Measurements from ENCODE around the gene REC8. TPM values are rescaled to one million over a fixed set of nuclear protein-coding genes. Genes with fewer than 3 reads are reported as not detected.

Gene REC8
- total RNA-seq, 1 experiment from 2014 or later: 1.0 TPM

DNA sequence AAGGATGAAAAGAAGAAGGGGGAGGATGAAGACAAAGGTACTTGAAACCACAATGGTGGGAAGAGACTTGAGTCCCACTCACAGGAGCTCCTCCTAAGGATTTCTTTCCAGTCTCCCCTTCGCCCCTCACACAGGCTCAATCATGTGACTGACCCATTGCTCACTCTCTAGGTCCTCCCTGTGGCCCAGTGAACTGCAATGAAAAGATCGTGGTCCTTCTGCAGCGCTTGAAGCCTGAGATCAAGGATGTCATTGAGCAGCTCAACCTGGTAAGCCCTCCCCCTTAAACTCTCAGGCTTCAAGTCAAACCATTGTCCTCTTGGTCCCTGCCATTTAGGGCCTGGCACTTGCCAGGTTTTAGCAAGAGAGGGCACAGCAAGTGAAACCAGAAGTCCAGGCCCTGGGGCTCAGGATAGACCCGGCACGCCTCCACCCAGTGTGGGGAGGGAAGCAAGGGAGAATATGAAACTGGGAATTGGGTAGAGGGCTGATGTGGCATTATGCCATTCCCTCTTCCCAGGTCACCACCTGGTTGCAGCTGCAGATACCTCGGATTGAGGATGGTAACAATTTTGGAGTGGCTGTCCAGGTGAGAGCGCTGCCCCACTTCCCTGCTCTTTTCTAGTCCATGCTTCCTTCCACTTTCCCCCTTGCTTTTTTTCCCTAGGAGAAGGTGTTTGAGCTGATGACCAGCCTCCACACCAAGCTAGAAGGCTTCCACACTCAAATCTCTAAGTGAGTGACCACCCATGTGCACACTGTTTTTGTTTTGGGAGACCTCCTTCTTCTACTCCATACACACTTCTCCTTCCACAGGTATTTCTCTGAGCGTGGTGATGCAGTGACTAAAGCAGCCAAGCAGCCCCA lies 34.1 kb upstream of the REC8 start:
- no peak for DNase-seq (ENCODE audit: low read depth)

GRCh38 chr14:24138396-24139271 lies 33.2 kb upstream of the REC8 start:
- no peak for DNase-seq (ENCODE audit: low read depth)

DNA sequence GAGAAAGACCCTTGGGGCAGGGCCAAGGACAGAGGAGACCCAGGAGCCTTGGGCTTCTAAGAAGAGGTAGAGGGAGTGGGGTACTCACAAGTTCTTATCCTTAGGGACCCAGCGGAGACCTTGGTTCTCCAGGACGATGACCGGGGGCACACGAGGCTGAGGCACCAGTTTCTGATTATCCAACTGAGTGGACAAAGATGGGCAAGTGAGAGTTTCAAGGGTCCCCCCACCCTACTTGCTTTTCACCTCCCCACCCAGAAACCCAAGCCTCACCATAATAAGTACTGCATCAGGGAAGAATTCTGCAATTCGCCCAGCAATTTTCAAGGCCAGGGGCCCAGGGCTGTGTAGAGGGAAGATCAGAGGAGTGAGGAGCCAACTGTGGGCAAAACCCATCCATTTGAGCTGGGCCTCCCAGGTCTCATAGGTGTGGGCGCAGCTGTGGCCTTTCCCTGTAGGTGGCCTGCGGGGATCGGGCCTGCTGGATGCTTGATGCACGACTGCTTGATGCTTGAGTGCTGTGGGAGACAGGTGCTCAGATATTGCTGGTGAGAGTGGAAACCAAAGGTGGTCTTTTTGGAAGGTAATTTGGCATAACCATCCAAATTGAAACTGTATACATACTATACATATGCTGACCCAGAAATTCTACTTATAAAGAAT lies 32.5 kb upstream of the REC8 start:
- DNase-seq (ENCODE audit: low read depth): no peak

DNA sequence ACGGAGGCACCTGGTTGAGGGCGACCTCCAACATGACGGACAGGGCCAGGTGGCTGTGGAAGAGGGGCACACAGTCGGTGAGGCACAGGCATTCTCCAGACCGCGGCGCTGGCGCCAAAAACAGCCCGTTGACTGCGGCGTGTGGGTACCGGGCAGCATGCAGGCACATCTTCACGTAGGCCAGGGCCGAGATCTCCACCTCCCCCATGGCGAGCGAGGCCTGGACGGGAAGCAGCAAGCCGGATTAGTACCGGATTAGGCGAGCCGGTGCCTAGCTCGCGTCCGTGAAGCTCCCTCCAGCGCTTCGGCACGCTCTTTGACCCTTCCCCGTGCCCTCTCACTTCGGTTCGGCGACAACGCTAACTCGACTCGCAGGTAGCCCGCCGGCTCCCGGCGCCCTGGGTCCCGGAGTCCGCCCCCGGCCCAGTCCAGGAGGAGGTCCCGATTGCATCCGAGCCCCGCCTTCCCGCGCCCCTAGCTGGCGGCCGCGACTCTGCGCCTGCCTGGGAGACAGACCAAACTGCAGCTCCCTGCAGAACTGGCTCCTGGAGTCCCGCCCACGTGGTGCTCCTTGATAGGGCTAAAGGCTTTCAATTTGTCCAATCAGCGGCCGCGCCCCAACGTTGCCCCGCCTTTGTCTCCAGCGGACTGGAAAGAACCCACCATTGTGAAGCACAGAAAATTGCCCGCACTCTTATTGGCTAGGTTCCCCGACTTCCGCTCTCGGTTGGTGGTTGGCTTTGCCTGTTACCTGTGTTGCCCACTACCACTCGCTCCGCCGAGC lies 30.6 kb upstream of the REC8 start, which contains the start of gene EMC9:
EMC9 (minus strand) TSS at position 495 of the 784 bp plus-strand sequence; CDS start at position 208, 287 bp downstream.
- DNase-seq (ENCODE audit: low read depth): peak; percentile 100

DNA sequence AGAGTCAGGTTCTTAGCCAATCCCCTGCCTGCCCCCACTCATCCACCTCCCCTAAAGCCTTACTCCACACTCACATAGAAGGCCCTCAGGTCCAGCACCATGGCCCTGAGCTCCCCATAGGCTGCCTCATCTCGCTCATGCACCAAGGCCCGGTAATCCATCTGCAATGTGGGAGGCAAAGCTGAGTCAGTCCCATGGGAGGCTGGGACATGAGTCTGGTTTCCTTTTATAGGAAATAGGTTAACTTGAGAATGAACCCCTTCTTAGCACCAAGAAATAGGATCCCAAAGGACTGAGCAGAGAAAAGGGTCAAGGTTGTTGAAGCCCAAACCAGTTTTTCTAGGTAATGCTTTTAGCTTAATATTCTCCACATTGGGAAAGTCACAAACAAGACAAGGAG lies 28.4 kb upstream of the REC8 start:
- no peak for DNase-seq (ENCODE audit: low read depth)

DNA sequence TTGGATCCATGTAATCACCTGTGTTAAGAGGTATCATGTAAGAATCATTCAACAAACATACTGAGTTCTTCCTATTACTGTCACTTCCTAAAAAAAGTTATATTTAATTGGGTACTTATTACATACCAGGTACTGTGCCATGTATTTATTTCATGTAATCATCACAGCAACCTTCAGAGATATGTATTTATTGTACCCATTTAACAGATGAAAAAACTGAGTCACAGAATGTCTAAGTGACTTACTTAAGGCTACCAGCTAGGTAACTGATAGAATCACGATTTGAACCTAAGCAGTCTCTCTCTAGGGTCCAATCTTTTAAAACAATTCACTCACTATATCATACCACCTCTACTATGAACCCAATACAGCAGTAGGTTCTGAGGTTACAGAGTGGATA lies 27.4 kb upstream of the REC8 start:
- DNase-seq (ENCODE audit: low read depth): no peak

DNA sequence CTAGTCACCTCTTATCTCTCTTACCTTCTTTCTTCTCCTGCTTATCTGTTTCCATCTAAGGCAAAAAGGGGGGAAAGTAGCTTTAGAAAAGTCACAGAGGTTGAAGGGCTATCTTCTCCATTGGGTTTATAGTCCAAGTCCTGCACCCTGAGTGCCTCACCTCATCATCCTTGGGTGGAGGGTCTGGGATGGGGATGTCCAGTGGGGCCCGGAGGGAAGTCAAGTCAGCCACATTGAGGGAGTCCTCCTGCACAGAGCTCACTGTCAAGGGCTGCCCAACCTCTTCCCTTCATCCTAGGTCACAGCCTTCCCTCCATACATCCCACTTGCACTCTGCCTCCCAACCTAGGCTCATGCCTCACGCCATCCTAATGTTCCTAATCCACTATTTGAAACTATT lies 26.7 kb upstream of the REC8 start:
- DNase-seq (ENCODE audit: low read depth): no peak

DNA sequence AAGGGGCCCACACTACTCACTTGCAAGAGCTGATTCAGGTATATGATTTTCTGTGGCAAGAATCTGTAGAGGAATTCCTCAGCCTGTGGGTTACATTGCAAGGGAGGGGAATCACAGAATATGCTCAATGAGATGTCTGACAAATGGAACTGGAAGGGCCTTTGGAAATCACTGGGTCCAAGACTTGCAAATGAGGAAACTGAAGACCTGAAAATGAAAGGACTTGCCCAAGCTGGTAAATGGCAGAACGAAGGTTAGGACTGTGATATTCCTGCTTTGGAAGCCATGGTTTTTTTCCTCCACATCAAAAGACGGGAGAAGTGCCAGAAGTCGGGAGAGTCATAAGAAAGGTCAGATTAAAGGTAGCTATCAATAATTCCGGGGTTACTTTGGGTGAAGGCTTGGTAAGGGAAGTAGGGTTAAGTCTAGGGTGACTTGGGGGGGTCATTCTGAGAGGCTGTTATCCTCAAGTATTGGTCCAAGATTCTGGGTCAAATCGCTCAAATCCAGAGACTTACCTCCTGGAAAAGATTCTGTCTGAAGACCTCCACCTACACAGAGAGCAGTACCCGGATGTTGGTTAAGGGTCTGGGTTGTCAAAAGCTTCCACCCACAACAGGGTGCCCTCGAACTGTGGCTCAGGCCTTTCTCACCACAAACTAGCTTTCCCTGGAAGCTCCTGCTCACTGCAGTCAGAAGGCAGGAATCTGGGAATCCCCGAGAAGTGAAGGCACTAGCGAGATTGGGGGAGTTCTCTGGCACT lies 26.0 kb upstream of the REC8 start:
- DNase-seq (ENCODE audit: low read depth): peak; percentile 53

- peak; percentile 96 for DNase-seq (ENCODE audit: low read depth)
Measured at GRCh38 chr14:24146453-24146977, 25.4 kb upstream of the REC8 start, which contains the start of gene PSME2. PSME2 (minus strand) TSS chr14:24146610; CDS start chr14:24146581, 29 bp downstream.

DNA sequence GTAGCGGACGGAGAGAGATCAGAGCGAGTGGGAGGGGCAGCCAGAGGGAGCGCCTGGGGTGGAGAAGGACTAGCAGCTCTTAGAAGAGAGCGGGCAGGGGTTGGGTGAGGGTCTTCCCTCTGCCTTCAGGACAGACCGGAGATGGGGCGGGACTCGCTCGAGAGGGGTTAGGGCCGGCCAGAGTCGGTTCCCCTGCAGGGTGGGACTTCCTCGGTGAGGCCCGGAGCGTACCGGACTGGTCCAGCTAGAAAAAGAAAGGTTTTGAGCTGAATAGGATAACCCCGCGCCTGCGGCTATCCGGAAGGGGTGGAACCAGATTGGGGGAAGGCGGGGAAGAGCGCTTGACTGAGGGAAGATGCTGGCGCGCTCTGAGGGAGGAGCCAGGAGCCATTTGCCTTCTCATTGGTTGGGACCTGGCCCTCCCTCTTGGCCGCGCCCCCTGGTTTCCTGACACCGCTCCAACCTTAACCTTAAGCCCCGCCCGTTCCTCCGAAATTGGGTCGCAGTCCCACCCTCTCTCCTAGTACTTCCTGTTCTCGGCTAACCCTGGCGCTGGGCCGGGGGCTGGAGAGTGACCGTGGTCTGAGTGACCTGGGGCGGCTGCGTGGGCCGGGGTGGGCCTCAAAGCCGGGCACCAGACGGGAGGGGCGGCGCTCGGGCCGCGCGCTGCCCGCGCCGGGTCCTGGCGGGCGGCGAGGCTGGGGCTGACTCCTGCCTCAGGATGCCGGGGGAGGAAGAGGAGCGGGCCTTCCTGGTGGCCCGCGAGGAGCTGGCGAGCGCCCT lies 24.7 kb upstream of the REC8 start, which contains the start of gene RNF31:
RNF31 (plus strand) TSS at position 521 of the 783 bp plus-strand sequence; CDS start at position 722, 201 bp downstream.
- DNase-seq (ENCODE audit: low read depth): peak; percentile 98

DNA sequence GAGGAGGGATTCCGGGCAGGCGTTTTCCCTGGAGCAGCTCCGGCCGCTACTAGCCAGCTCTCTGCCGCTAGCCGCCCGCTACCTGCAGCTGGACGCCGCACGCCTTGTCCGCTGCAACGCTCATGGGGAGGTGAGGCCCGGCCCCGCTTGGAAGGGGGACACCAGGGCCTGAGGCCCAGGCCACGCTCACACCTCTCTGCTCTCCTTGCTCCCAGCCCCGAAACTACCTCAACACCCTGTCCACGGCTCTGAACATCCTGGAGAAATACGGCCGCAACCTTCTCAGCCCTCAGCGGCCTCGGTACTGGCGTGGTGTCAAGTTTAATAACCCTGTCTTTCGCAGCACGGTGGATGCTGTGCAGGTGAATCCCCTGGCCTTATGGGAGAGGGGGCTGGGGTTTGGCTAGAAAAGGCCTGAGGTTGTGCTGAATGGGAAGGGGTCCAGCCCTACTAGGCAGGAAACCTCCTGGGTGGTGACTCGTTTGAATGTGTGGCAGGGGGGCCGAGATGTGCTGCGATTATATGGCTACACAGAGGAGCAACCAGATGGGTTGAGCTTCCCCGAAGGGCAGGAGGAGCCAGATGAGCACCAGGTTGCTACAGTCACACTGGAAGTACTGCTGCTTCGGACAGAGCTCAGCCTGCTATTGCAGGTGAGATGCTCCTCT lies 24.0 kb upstream of the REC8 start:
- no peak for DNase-seq (ENCODE audit: low read depth)

- no peak for DNase-seq (ENCODE audit: low read depth)
Measured at GRCh38 chr14:24149302-24149969, 22.4 kb upstream of the REC8 start.

DNA sequence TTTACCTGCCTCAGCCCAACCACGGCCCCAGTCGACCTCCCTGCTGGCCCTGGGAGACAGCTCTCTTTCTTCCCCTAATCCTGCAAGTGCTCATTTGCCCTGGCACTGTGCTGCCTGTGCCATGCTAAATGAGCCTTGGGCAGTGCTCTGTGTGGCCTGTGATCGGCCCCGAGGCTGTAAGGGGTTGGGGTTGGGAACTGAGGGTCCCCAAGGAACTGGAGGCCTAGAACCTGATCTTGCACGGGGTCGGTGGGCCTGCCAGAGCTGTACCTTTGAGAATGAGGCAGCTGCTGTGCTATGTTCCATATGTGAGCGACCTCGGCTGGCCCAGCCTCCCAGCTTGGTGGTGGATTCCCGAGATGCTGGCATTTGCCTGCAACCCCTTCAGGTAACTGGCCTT lies 21.8 kb upstream of the REC8 start:
- DNase-seq (ENCODE audit: low read depth): no peak

DNA sequence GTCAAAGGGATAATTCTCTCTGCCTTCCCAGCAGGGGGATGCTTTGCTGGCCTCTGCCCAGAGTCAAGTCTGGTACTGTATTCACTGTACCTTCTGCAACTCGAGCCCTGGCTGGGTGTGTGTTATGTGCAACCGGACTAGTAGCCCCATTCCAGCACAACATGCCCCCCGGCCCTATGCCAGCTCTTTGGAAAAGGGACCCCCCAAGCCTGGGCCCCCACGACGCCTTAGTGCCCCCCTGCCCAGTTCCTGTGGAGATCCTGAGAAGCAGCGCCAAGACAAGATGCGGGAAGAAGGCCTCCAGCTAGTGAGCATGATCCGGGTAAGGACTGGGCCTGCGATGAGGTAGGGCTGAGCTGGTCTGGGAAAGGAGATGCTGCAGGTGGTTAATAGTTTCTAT lies 21.3 kb upstream of the REC8 start:
- no peak for DNase-seq (ENCODE audit: low read depth)

GRCh38 chr14:24150993-24151392 lies 20.9 kb upstream of the REC8 start:
- no peak for DNase-seq (ENCODE audit: low read depth)

DNA sequence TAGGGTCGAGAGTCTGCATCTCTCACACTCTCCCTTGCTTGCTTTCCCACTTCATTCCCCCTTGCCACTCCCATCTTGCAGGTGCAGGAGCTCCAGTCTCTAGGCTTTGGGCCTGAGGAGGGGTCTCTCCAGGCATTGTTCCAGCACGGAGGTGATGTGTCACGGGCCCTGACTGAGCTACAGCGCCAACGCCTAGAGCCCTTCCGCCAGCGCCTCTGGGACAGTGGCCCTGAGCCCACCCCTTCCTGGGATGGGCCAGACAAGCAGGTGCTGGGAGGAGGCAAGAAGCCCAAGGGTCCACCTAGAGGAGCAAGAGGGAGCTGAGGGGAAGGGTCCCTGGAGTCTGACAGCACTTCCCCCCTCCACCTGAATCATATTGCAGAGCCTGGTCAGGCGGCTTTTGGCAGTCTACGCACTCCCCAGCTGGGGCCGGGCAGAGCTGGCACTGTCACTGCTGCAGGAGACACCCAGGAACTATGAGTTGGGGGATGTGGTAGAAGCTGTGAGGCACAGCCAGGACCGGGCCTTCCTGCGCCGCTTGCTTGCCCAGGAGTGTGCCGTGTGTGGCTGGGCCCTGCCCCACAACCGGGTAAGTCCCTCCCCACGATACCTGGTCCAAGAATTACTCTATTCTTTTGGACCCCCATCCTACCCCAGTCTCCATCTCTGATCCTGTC lies 20.3 kb upstream of the REC8 start:
- DNase-seq (ENCODE audit: low read depth): no peak

GRCh38 chr14:24155100-24155499 lies 16.8 kb upstream of the REC8 start:
- DNase-seq (ENCODE audit: low read depth): no peak

Data from HT1080 (cell line).